ENCODE results near the gene PPP2R2D.
"Not testable (repeated sequence)": the region's sequence is repeated elsewhere in the genome, so short reads cannot be mapped to it uniquely, and the experiment has no call there.

PPP2R2D gene

DNA sequence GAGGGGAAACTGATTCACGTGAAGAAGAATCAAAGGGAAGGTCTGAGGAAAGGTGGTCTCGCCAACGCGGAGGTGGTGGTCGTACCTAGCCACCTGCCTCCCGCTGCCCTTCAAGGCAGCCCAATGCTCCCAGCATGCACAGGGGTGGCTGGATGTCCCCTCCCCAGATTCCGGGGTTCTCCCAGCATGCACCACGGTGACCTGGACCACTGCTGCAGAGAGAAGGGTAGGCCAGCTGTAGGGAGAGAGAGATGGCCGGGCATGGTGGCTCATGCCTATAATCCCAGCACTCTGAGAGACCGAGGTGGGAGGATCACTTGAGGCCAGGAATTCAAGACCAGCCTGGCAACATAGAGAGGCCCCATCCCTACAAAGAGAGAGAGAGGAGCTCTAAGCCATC, 32.4 kb upstream of the PPP2R2D start:
- no peak for DNase-seq

DNA sequence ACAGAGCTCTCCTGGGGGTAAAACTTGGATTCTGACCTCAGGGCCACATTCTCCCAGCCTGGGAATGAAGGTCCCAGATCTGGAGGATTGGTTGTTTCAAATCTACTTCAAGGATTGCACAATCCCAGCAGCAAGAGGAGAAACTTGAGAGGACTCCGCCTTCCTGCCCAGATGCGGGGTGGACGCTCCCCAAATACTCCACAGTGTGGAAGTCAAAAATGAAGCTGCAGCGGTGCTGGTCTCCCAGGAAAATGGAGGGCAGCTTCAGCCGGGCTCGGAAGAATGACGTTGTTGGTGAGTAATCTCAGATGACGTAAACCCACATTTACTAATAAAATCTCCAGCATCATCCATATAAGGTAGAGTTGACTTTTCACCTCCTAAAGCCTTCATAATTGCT, 31.5 kb upstream of the PPP2R2D start:
- DNase-seq, result no peak

DNA sequence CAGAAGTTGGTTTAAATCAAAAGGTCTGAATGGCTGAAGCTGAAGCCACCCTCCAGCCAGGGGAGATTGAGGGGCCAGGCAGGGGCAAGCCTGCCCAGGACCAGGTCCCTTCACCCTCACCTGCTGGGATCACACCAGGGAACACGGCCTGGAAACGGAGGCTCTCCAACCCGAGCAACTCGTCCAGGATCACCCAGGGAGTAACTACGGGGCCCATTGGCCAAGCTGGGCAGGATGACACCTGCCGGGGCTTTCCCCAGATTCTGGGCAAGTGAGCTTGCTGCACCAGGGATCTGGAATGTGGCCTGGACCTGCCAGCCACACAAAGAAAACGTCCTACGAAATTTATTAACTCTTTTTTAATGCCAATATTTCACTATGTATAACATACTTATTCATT, 30.4 kb upstream of the PPP2R2D start:
- DNase-seq, result no peak

DNA sequence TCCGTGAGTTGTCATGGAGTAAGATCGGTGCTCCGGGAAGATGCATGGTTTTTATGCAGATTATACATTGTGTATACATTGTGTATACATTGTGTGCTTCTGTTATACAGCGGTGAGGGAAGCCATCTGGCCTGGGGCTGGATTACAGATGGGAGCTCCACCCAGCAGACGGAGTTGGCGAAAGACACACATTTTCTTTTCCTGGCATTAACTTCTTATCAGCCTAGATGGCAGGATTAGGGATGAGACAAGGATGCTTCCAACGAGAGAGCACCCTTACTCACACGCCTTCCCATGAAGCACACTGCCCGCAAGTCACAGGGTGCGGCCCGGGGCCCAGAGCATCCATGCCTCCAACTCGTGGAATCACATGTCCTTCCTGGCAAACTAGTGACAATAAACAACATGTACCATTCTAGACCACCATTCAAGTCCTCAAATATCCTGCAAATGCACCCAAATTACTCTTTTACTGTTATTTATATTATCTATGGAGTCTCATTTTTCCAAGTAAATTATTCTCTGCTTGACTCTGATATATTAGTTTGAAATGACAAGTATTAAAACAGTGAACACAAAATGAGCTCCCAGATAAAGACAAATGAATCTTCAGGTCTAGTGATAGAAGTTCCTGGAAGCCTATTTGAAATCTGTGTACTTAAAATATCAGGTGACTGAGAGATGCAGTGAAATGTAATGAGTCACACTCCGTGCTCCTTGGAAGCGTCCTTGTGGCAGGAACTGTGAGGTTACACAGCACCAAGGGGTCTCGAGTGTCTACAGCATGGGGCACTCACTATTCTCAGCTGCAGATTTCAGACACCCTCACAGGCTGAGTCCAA, 29.8 kb upstream of the PPP2R2D start:
- DNase-seq, result no peak

DNA sequence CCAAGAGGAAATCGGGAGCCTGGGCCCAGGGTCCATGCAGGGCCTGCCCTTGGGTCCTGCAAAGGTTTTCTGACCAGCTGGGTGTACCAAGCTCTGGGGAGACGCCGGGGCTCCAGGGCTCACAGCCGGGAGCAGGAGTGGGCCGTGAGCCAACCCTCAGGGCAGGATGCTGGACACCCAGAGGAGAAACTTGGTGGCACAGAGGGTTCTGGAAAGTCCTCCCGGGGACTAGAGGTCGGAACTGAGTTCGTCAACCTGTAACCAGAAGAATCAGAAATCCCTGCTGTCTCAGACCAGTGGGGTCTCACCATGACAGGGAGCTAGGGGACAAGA, 29.2 kb upstream of the PPP2R2D start:
- DNase-seq, result no peak

DNA sequence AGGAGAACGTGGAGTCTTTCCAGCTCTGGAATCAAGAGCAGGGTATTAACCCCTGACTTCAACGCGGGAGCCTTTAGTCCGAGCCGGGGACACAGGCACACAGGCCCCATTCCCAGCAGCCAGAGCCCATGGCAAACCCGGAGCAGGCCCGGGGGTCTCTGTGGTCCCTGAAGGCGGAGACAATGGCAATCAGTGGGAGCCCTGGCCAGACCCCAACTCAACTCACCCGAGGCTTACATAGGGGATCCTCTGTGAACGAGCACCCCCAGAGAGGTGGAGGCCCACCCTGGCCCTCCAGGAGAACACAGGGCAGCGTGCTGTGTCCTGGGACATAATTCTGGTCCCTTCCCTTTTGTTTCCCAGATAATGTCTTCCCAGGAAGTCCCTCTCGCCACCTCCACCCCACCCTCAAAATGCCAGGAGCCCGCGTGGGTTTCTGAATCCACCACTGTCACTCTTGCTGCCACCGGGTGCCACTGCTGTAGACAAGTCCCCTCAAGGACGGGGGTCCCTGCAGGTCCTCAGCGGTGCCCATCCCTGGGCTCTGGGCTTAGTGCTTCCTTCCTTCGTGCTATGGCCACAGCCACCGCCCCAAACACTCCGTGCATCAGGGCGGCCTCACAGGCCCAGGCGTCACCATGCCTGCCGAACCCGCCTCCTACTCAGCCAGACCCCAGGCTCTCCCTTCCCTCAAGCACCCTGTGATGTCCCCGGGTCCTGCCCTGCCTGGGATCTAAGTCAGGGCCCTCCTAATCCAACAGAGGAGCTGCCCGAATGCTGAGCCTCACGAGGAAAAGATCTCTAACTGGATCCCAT, 28.6 kb upstream of the PPP2R2D start:
- no peak for DNase-seq

DNA sequence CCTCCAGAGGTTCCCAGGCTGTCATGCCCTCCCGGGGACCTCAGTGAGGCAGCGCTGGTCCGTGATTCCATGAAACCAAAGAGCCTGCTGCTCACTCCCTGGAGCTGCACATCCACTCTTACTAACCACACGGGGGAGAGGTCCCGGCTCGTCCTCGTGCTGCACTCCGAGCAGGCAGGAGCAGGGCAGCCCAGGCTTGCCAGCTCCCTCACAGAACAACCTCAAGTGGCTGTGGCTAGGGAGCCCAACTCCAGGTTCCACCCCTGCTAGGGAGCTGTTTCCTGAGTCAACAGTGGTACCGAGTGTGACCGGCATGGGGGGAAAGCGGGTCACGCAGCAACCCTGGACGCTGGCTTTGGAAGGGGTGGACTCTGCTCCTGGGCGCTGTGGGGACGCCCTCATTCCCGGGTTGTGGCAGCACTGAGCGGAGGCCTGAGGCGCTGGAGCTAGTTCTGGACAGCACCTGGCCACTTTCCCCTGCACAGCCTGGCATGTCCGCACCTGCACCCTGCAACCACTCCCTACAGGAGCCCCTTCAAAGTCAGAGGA, 27.9 kb upstream of the PPP2R2D start:
- DNase-seq, result no peak

DNA sequence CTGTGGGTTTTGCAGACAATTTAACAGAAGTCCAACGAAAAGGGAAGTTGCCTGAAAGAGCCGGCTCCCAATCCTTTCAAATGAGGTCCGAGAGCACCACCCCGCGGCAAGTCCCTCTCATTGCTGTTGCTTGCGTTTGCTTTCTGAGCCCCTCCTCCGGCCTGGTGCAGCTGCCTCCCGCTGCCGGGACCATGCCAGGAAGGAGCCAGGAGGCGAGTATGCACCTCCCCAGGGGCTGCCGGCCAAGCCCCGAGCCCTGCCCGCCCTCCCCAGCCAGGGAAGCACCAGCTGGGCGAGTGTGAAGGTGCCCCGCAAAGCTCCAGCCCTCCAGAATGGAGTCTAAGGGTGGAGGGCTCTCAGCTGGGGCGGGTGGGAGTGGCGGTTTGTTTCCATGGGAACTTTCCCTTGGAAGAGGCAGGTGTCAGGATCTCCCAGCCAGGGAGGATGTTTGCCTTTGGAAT, 25.8 kb upstream of the PPP2R2D start:
- DNase-seq, result peak; percentile 86 to 92 (median 91)

DNA sequence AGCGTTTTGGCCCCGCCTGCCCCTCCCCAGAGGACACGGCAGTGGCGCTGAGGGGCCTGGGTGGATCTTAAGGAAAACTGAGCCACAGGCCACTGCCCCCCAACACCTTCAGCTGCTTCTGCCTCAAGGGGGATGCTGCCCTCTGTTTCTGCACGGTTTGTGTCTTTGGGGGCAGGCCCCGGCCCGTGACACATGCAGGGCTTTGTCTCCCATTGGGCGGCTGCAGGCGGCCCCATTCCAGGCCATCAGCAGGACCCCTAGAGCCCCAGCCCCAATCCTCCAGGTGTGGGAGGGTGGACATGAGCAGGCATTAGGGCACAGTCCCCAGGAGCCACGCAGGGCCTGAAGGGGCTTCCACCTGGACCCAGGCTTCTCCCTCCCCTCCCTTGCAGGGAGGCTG, 25.3 kb upstream of the PPP2R2D start:
- DNase-seq, result no peak

DNA sequence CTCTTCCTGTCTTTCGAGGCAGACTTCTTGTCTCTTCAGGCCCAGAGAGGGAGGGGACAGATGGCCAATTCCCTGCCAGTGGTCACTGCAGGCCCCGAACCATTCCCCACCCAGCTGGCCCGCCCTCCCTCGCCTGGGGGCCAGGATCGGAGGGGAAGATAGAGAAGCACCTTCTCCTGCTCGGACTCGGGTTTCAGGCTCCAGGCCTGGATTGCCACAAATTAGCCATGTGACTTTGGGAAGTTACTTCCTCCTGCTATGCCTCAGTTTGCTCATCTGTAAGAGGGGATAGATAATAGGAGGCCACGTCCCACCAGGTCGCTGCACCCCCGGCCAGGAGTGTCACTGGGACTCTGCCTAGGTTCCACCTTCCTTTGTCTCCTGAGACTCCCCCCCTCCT, 24.8 kb upstream of the PPP2R2D start:
- DNase-seq, result no peak

DNA sequence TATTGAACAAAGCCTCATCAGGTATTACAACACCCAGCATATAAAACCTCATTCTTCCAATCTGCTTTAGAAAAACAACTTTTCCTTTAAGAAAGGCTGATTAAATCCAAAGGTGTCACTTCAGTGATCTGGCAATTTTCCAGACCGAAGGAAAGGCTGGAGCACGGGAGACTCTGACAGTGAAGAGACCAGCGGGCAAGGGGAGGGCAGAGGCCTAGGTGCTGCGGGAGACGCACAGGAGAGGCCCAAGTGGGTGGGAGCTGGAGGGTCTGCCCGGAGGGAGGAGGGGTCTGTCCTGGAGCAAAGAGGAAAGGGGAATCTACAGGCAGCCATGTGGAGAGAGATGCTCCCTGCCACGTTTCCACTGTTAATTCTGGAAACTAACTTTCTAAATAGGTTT, 24.3 kb upstream of the PPP2R2D start:
- DNase-seq, result no peak

DNA sequence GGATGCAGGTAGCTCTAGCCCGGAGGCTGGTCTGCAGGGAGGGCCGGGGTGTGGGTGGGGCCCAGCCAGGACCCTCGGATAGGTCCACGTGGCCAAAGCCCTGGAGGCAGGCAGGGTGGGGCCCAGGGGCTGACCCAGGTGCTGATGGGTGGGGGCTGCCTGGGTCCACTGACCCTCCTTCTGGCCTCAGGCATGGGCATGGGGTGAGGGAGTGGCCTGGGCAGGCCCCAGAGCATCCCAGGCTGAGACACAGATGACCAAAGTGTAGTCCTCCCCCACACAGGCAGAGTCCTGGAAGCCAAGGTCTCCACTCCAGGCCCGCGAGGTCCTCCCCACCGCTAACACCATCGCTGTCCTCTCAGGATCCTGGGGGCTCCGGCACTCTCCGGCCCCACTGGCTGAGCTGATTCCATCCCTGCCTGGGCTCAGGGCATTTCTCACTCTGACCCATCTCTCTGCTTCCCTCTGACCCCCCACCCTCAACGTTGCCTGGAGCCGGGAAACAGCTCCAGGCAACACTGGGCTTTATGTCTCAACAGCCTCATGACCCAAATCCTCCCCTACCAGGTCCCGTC, 20.7 kb upstream of the PPP2R2D start:
- DNase-seq, result no peak

DNA sequence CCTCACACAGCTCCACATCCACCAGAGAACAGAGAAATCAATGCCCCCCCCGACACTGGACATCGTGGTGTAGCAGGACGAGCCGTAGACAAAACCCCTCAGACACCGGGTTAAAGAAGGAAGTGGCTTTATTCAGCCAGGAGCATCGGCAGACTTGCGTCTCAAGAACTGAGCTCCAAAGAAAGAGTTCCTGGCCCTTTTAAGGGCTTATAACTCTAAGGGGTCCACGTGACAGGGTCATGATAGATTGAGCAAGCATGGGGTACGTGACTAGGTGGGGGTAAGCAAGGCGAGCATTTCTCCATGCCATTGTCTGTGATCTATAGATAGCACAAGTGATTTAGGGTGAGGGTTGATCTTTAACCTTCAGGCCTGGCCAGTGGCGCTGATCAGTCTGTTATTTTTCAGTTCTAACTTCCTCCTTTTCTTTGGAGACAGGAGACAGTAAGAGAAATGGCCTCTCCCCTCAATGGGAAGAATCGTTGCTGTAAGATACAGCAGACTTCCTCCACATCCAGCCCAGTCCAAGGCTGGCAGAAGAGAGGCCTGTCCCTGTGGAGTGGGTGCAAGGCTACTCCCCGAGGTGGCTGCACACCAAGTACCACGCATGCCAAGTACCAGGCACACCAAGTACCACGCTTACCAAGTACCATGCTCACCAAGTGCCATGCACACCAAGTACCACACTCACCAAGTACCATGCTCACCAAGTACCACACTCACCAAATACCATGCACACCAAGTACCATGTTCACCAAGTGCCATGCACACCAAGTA, 19.5 kb upstream of the PPP2R2D start:
- DNase-seq, result no peak

DNA sequence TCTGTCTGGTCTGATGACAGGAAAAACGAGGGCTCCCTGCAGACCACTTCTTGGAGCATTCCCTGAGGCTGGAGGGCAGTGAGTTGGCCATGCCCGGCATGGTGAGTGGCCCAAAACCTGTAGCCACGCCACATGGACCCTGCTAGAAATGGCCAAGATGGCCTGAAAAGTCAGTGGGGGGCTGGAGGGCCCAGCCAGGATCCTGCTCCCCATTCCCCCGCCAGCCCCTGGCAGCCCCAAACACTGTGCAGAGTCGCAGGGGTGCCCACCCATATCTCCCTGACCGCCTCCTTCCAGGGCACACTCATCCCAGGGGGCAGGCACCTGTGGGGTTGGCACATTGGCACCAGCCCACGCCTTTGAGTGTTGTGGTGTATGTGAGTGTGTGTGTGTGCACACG, 18.7 kb upstream of the PPP2R2D start:
- DNase-seq, result no peak

DNA sequence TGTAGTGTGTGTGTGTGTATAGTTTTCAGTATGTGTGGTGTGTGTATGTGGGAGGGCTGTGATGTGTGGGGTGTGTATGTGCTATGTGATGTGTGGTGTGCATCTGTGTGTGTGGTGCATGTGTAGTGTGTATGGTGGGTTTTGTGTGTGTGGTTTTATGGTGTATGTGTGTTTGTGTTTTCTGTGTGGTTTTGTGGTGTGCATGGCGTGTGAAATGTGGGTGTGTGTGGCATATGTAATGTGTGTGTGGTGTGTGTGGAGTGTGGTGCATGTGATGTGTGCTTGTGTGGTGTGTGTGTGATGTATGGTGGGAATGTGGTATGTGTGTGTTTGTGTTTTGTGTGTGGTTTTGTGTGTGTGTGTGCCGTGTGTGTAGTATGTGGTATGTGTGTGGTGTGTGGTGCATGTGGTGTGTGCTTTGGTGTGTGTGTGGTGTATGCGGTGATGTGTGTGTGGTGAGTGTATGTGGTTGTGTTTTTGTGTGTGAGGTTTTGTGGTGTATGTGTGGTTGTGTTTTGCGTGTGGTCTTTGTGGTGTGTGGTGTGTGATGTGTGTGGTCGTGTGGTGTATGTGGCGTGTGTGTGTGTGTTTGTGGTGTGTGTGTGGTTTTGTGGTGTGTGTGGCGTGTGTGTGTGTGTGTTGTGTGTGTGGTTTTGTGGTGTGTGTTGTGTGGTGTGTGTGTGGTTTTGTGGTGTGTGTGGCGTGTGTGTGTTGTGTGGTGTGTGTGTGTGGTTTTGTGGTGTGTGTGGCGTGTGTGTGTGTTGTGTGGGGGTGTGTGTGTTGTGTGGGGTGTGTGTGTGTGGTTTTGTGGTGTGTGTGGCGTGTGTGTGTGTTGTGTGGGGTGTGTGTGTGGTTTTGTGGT, 18.0 kb upstream of the PPP2R2D start:
- DNase-seq, result no peak

DNA sequence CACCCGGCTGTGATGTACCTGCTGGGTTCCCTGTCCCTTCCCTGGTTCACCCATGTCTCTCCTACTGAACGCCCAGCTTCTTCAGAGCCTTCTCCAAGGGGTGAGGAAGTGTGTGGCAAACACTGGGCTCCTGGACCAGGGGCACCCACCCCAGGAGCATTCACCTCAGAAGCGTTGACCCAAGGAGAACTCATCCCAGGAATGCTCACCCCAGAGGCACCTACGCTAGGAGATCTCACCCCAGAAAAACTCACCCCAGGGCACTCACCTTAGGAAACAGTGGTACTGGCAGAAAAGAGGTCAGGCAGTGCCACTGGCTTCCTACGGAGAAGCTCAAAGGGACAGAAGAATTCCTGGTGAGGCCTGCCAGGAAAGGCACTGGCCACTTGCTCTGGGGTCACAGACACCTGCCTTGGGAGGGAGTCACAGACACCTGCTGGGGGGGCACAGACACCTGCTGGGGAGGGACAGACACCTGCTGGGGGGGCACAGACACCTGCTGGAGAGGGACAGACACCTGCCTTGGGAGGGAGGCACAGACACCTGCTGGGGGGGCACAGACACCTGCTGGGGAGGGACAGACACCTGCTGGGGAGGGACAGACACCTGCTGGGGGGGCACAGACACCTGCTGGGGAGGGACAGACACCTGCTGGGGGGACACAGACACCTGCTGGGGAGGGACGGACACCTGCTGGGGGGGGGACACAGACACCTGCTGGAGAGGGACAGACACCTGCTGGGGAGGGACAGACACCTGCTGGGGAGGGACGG, 17.0 kb upstream of the PPP2R2D start:
- DNase-seq, result not testable (repeated sequence)

DNA sequence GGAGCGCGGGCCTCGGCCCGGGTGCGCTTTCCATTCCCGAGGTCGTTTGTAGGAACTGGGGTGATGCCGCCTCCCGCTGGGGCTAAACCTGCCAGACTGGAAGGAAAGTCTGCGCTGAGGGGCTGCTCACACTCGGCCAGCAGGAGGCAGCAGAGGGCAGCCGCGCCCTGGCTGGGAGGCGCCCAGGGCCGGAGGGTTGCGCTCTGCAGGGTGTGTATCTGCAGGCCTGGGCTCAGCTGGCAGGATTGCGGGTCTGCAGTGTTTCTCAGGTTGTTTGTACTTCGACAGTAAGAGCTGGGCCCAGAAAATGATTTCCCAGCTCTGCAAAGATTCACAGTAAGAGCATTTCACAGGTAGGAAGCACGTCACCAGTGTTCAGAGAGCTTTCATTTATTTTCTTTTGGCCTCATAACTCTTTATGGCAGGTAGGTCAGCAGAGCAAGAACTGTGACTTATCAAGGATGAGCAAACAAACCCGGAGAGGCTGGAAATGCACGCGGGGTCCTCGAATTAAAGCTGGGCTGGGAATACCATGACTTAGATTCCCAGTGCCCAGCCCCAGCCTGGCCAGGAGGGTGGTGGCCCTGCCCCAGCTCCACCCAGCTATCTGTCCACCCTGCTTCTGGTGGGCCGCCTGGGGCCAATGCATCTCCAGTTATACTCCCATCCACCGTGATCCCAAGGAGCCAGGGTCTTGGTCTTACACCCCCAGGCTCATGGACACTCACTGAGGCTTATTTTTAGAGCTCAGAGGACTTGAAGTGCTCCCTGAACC, 15.2 kb upstream of the PPP2R2D start:
- peak; percentile 72 to 90 (median 86) for DNase-seq

DNA sequence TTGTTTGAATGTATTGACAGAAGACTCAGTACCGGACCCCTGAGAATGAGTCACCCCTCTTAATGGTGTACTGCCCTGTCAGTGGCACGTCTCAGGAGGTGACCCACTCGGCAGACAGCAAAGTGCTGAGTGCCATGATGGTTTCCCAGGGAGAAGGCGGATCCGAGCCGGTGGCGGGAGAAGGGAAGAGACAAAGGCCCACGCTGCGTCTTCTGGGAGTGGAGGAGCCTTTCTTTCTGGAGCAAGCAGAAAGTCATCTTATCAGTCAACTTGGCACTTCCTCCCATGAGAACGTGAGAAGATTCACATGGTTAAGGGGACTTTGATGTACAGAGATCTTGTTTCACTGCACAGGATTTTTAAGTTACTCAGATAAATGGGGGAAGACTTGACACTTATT, 14.6 kb upstream of the PPP2R2D start:
- no peak for DNase-seq

DNA sequence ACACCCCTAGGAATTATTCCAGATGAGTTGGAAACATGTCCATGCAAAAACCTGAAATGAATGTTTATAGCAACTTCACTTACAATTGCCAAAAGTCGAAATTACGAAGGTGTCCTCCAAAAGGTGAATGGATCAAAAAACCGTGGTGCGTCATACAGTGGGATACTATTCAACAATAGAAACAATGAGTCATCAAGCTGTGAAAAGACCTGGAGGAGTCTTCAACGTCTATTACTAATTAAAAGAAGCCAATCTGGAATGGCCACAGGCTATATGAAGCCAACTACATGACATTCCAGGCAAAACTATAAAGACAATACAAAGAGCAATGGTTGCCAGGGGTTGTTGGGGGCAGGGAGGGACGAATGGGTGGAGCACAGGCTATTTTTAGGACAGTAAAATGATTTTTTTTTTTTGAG, 12.6 kb upstream of the PPP2R2D start:
- DNase-seq, result no peak

DNA sequence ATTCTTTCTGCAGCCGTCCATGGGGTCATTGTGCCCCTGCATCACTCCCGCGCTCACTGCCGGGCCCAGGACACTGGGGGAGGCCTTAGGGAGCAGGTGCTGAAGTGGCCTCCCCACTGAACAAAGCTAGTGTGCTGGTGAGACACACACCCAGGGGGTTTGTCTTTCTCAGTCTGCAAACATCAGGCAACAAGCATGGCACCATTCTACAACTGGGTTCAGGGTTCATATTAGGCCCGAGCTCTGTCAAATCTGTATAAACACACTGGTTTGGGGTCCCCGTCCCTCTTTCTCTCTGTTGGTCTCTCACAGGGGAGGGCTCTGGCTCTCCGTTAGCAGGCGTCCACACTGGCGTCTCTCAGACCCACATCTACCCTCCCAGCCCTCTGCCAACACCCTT, 11.1 kb upstream of the PPP2R2D start:
- no peak for DNase-seq

Data from suppressor macrophage treated with lipopolysaccharide for 1 hour (primary cell).